ENCODE measurements around the gene STX2. TPM values are rescaled to one million over a fixed set of nuclear protein-coding genes. Genes with fewer than 3 reads are reported as not detected.
"Not testable (repeated sequence)": the region's sequence is repeated elsewhere in the genome, so short reads cannot be mapped to it uniquely, and the experiment has no call there.

The STX2 gene
- total and polyA plus RNA-seq, 2 donors (not counting 3 experiments of a cell fraction or from before 2014, with no cell fraction given) = 26.2 to 32.6 TPM

GRCh38 chr12:130783110-130783715 lies 55.8 kb downstream of the STX2 start:
- no peak for FAIRE-seq
- H3K4me2 ChIP-seq (ENCODE audit: insufficient read depth, low read length) = no peak overlapping the region
- BruUV-seq (replicated peaks) = no TSS peak
- intact Hi-C loops (cut with micrococcal nuclease) = no loop called here
- H2AFZ ChIP-seq (ENCODE audit: low read depth, low read length) = no peak overlapping the region
- POLR2A ChIA-PET = no interaction called here
- CTCF ChIA-PET = no interaction called here
- H3K4me3 ChIP-seq (replicated peaks in 1 of 3; ENCODE audit: insufficient read depth in 1 of 3, low read depth in 1 of 3, low read length in 3 of 3) = no peak overlapping the region
- H3K4me1 ChIP-seq (ENCODE audit: control insufficient read depth, extremely low read depth, insufficient read depth, low read length) = no peaks in the 10 kb centered on the region
- no peaks in the 10 kb centered on the region for H3K27me3 ChIP-seq (ENCODE audit: control insufficient read depth in 2 of 2, insufficient read depth in 2 of 2, low read length in 2 of 2)
- H3K9me1 ChIP-seq (replicated peaks; ENCODE audit: control insufficient read depth, extremely low read depth, insufficient read depth, low read length) = no peaks in the 10 kb centered on the region
- H3K9me3 ChIP-seq (replicated peaks; ENCODE audit: control insufficient read depth, insufficient read depth, low read length) = no peaks in the 10 kb centered on the region
- DNase-seq (ENCODE audit: low read depth, low spot score) = no peak
- no peak overlapping the region for H3K9ac ChIP-seq (replicated peaks; ENCODE audit: extremely low read depth, insufficient read depth, low read length)
- H3K36me3 ChIP-seq (ENCODE audit: control insufficient read depth in 2 of 2, extremely low read depth in 1 of 2, insufficient read depth in 2 of 2, low read length in 2 of 2) = no peaks in the 10 kb centered on the region
- H3K27ac ChIP-seq (ENCODE audit: insufficient read depth, low read depth, low read length) = no peak overlapping the region
- dilution Hi-C loops (cut with MboI; ENCODE audit: extremely low pct_ligation_motif_present, low sequenced_read_pairs) = no loop called here
- H4K20me1 ChIP-seq (replicated peaks; ENCODE audit: control insufficient read depth, extremely low read depth, insufficient read depth, low read length) = no peaks in the 10 kb centered on the region
- H3K79me2 ChIP-seq (ENCODE audit: control insufficient read depth, insufficient read depth, low read length) = no peaks in the 10 kb centered on the region
- TF ChIP-seq POLR2A (IDR thresholded peaks at IDR 0.05; ENCODE audit: low read depth, low read length) = no peak
- no peak for TF ChIP-seq MYC (IDR thresholded peaks at IDR 0.05; ENCODE audit: low read depth, low read length)
- TF ChIP-seq FOS (IDR thresholded peaks at IDR 0.05; ENCODE audit: borderline replicate concordance, insufficient read depth, low read length) = no peak
- TF ChIP-seq, protein P1, sequence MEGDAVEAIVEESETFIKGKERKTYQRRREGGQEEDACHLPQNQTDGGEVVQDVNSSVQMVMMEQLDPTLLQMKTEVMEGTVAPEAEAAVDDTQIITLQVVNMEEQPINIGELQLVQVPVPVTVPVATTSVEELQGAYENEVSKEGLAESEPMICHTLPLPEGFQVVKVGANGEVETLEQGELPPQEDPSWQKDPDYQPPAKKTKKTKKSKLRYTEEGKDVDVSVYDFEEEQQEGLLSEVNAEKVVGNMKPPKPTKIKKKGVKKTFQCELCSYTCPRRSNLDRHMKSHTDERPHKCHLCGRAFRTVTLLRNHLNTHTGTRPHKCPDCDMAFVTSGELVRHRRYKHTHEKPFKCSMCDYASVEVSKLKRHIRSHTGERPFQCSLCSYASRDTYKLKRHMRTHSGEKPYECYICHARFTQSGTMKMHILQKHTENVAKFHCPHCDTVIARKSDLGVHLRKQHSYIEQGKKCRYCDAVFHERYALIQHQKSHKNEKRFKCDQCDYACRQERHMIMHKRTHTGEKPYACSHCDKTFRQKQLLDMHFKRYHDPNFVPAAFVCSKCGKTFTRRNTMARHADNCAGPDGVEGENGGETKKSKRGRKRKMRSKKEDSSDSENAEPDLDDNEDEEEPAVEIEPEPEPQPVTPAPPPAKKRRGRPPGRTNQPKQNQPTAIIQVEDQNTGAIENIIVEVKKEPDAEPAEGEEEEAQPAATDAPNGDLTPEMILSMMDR (IDR thresholded peaks at IDR 0.05; ENCODE audit: extremely low read depth in 1 of 2, insufficient read depth in 1 of 2, low read depth in 1 of 2, low read length in 2 of 2) = no peak
- no peak for TF ChIP-seq JUN (IDR thresholded peaks at IDR 0.05; ENCODE audit: borderline replicate concordance, insufficient read depth, insufficient read length, low read depth)
- TF ChIP-seq, protein P2, sequence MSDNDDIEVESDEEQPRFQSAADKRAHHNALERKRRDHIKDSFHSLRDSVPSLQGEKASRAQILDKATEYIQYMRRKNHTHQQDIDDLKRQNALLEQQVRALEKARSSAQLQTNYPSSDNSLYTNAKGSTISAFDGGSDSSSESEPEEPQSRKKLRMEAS (IDR thresholded peaks at IDR 0.05; ENCODE audit: insufficient read depth, insufficient read length) = no peak
- TF ChIP-seq POLR2AphosphoS5 (IDR thresholded peaks at IDR 0.05; ENCODE audit: insufficient read depth, low read depth, low read length) = no peak
- TF ChIP-seq EZH2 (IDR thresholded peaks at IDR 0.05; ENCODE audit: borderline replicate concordance, low read depth, low read length, severe bottlenecking) = no peak
- no peak for TF ChIP-seq GATA2 (IDR thresholded peaks at IDR 0.05; ENCODE audit: insufficient read depth, insufficient read length, low read depth, low read length)

GRCh38 chr12:130782245-130782644 lies 56.8 kb downstream of the STX2 start:
- H3K27me3 ChIP-seq (ENCODE audit: control insufficient read depth in 2 of 2, insufficient read depth in 2 of 2, low read length in 2 of 2); H3K4me2 ChIP-seq (ENCODE audit: insufficient read depth, low read length); H3K9me1 ChIP-seq (replicated peaks; ENCODE audit: control insufficient read depth, extremely low read depth, insufficient read depth, low read length); H2AFZ ChIP-seq (ENCODE audit: low read depth, low read length); H3K79me2 ChIP-seq (ENCODE audit: control insufficient read depth, insufficient read depth, low read length); H3K4me1 ChIP-seq (ENCODE audit: control insufficient read depth, extremely low read depth, insufficient read depth, low read length); BruUV-seq (replicated peaks); H3K9ac ChIP-seq (replicated peaks; ENCODE audit: extremely low read depth, insufficient read depth, low read length); H4K20me1 ChIP-seq (replicated peaks; ENCODE audit: control insufficient read depth, extremely low read depth, insufficient read depth, low read length); POLR2A ChIA-PET; intact Hi-C loops (cut with micrococcal nuclease); H3K4me3 ChIP-seq (replicated peaks in 1 of 3; ENCODE audit: insufficient read depth in 1 of 3, low read depth in 1 of 3, low read length in 3 of 3); H3K36me3 ChIP-seq (ENCODE audit: control insufficient read depth in 2 of 2, extremely low read depth in 1 of 2, insufficient read depth in 2 of 2, low read length in 2 of 2); H3K27ac ChIP-seq (ENCODE audit: insufficient read depth, low read depth, low read length); DNase-seq (ENCODE audit: low read depth, low spot score); CTCF ChIA-PET; H3K9me3 ChIP-seq (replicated peaks; ENCODE audit: control insufficient read depth, insufficient read depth, low read length); dilution Hi-C loops (cut with MboI; ENCODE audit: extremely low pct_ligation_motif_present, low sequenced_read_pairs); FAIRE-seq: not testable (repeated sequence)
